K562 (cell line): Measurements from ENCODE around the gene MT4. TPM values are rescaled to one million over a fixed set of nuclear protein-coding genes. Genes with fewer than 3 reads are reported as not detected.
A peak's percentile ranks its signal among the peaks of the same experiment; 100 is the strongest.

Experiments
- CBX3 ChIP-seq, 2 experiments: IDR thresholded peaks; 1 replicate in 1 of 2; 2 replicates in 1 of 2; pipeline ENCODE4 v1.6.1; 2012; ENCODE audit warnings: inconsistent platforms in 2 of 2, low read length in 2 of 2, borderline replicate concordance in 1 of 2, control low read depth in 1 of 2
- E2F3 ChIP-seq: fragments of 250-450 bp; sonication (Bioruptor Pico); IDR thresholded peaks from 2 replicates; pipeline ENCODE4 v1.4.0; 2020; ENCODE audit warnings: mild to moderate bottlenecking
- IFI16 ChIP-seq: fragments of 250-450 bp; sonication (Bioruptor Pico); IDR thresholded peaks from 2 replicates; pipeline ENCODE4 v2.1.2; 2022; ENCODE audit warnings: mild to moderate bottlenecking, inconsistent platforms
- KDM1A ChIP-seq, 2 experiments: fragments of 450-650 bp; IDR thresholded peaks; 2 replicates each; pipeline ENCODE4 v1.6.1; 2016; ENCODE audit warnings: mild to moderate bottlenecking in 2 of 2
- KDM5B ChIP-seq: fragments of 200-600 bp; sonication (generic); IDR thresholded peaks from 2 replicates; pipeline ENCODE4 v1.6.1; 2012; ENCODE audit warnings: low read depth, mild to moderate bottlenecking, moderate library complexity, low read length, control low read depth, inconsistent platforms; ENCODE audit not compliant: insufficient replicate concordance
- MAZ ChIP-seq, 2 experiments: fragments of 450-650 bp in 1 of 2; sonication (generic) in 1 of 2; formaldehyde crosslinking; IDR thresholded peaks in 1 of 2; conservative IDR thresholded peaks in 1 of 2; 2 replicates each; pipeline versions ENCODE4 v1.4.0 to v1.5.0; 2020; ENCODE audit warnings: mild to moderate bottlenecking in 1 of 2, missing genetic modification reagents in 1 of 2
- MTA1 ChIP-seq: fragments of 450-650 bp; IDR thresholded peaks from 2 replicates; pipeline ENCODE4 v1.6.1; 2017; ENCODE audit warnings: borderline replicate concordance
- NCOA2 ChIP-seq, 2 experiments: fragments of 450-650 bp; IDR thresholded peaks; 2 replicates each; pipeline ENCODE4 v1.6.1; 2018; ENCODE audit warnings: mild to moderate bottlenecking in 2 of 2, moderate library complexity in 1 of 2; ENCODE audit not compliant: partially characterized antibody in 2 of 2
- PHTF2 ChIP-seq: fragments of 250-450 bp; sonication (Bioruptor Pico); IDR thresholded peaks from 2 replicates; pipeline ENCODE4 v1.5.0; 2021; ENCODE audit warnings: mild to moderate bottlenecking
- RBFOX2 ChIP-seq: fragments of 200-400 bp; formaldehyde crosslinking; IDR thresholded peaks from 2 replicates; pipeline ENCODE4 v1.6.1; 2017; ENCODE audit warnings: low read depth, mild to moderate bottlenecking, low read length, moderate library complexity
- SMAD2 ChIP-seq: fragments of 150-350 bp; IDR thresholded peaks from 2 replicates; pipeline ENCODE4 v1.6.1; 2014; ENCODE audit warnings: low read depth, mild to moderate bottlenecking, low read length
- SMARCE1 ChIP-seq: fragments of 450-650 bp; IDR thresholded peaks from 2 replicates; pipeline ENCODE4 v1.7.1; 2016; ENCODE audit warnings: mild to moderate bottlenecking
- ZFP30 ChIP-seq: fragments of 250-450 bp; sonication (Bioruptor Pico); IDR thresholded peaks from 2 replicates; pipeline ENCODE4 v1.8.0; 2022; ENCODE audit warnings: moderate library complexity, mild to moderate bottlenecking, inconsistent platforms, borderline replicate concordance
- ZFP36 ChIP-seq: fragments of 150-350 bp; IDR thresholded peaks from 2 replicates; pipeline ENCODE4 v1.6.1; 2018; ENCODE audit warnings: low read length, low read depth; ENCODE audit not compliant: partially characterized antibody
- ZKSCAN8 ChIP-seq: fragments of 200-800 bp; sonication (Bioruptor generic); IDR thresholded peaks from 2 replicates; pipeline ENCODE4 v1.6.1; 2016; ENCODE audit warnings: missing genetic modification characterization, missing compliant biosample characterization
- ZNF23 ChIP-seq: fragments of 250-450 bp; sonication (Bioruptor Pico); IDR thresholded peaks from 2 replicates; pipeline ENCODE4 v1.4.0; 2020; ENCODE audit warnings: mild to moderate bottlenecking
- ZNF41 ChIP-seq: fragments of 250-450 bp; sonication (Bioruptor Pico); conservative IDR thresholded peaks from 2 replicates; pipeline ENCODE4 v1.4.0; 2020; ENCODE audit warnings: mild to moderate bottlenecking
- polyA plus RNA-seq, 8 experiments: library from polyadenylated mRNA; depleted of rRNA in 4 of 8; stranded (reverse) in 5 of 8; unstranded in 3 of 8; fragments of >200 nt; fragmentation: Nextera tagmentation in 2 of 8; fragmentation: Illumina TruSeq in 1 of 8; extraction: Ambion mirVana in 2 of 8; extraction: Trizol in 1 of 8; gene quantifications; 2 replicates each; pipeline versions ENCODE4 v1.2.1 to v1.2.3, GENCODE V29; 2011 to 2014; ENCODE audit warnings: inconsistent platforms in 1 of 8, missing spikeins in 1 of 8
- total RNA-seq, 7 experiments: library from RNA; depleted of rRNA in 6 of 7; stranded (reverse); fragments of >200 nt in 6 of 7; fragmentation: Illumina TruSeq in 2 of 7; extraction: Trizol in 2 of 7; gene quantifications; 2 replicates each; pipeline versions ENCODE4 v1.2.1 to v1.2.3, GENCODE V29; 2011 to 2021; ENCODE audit warnings: low replicate concordance in 1 of 7
- TF ChIP-seq, protein P1 (sequence below): IDR thresholded peaks from 2 replicates; pipeline ENCODE4 v1.6.1; 2011; ENCODE audit not compliant: insufficient read length; ENCODE audit errors: extremely low read depth
- TF ChIP-seq, protein P2 (sequence below): fragments of 200-400 bp; formaldehyde crosslinking; IDR thresholded peaks from 2 replicates; pipeline ENCODE4 v1.6.1; 2017; ENCODE audit warnings: mild to moderate bottlenecking, low read depth, low read length, moderate library complexity
- TF ChIP-seq, protein P3 (sequence below): IDR thresholded peaks from 2 replicates; pipeline ENCODE4 v1.6.1; 2016; ENCODE audit warnings: missing genetic modification characterization, missing compliant biosample characterization

Gene MT4
- total and polyA plus RNA-seq, 9 of the 15 experiments (the other 6 are each of a cell fraction or from before 2014, with no cell fraction given), result not detected

DNA sequence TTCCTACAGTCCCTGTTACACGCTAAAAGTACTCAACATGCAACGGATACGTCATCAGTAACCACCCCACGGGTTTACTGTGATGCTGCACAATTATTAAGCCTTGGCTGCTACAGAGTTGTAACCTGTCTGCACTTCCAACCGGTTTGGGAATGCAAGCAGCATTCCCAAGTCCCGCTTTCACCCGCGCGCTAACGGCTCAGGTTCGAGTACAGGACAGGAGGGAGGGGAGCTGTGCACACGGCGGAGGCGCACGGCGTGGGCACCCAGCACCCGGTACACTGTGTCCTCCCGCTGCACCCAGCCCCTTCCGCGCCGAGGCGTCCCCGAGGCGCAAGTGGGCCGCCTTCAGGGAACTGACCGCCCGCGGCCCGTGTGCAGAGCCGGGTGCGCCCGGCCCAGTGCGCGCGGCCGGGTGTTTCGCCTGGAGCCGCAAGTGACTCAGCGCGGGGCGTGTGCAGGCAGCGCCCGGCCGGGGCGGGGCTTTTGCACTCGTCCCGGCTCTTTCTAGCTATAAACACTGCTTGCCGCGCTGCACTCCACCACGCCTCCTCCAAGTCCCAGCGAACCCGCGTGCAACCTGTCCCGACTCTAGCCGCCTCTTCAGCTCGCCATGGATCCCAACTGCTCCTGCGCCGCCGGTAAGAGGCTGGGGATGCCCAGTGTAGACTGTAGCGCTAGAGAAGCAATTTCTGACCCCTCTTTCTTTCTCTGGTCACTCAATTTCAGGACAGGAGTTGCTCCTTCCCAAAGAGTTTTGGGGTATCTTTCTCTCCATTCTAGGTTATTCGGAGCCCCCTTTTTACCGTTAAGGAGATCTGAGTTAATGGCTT is 43.4 kb downstream of the MT4 start, which contains the start of gene MT2A (continued):
- TF ChIP-seq ZNF23 (CRISPR knock-in tag) (no peak), IFI16 (CRISPR knock-in tag) (no peak), ZKSCAN8 (CRISPR knock-in tag) (no peak), SMAD2 (no peak), SMARCE1 (no peak; the same call in 1 of the 2 replicates), NCOA2 (IDR thresholded peaks at IDR 0.05; ENCODE audit: partially characterized antibody in 2 of 2) (no peak), E2F3 (CRISPR knock-in tag) (peak; percentile 78), KDM1A (IDR thresholded peaks at IDR 0.05) (peak in 1 of 2 experiments; percentile 94; a peak in 2 of 4 replicates), KDM5B (peak; percentile 69), ZFP30 (no peak), CBX3 (IDR thresholded peaks at IDR 0.05; ENCODE audit: borderline replicate concordance in 1 of 2, low read length in 2 of 2) (no peak), RBFOX2 (peak; percentile 84), PHTF2 (CRISPR knock-in tag) (no peak), ZFP36 (peak; percentile 66), MTA1 (no peak), MAZ (CRISPR knock-in tag; conservative IDR thresholded peaks at IDR 0.05 in 1 of 2, IDR thresholded peaks at IDR 0.05 in 1 of 2) (peak; percentile 83 to 86), ZNF41 (CRISPR knock-in tag) (no peak)
- TF ChIP-seq, protein P1, sequence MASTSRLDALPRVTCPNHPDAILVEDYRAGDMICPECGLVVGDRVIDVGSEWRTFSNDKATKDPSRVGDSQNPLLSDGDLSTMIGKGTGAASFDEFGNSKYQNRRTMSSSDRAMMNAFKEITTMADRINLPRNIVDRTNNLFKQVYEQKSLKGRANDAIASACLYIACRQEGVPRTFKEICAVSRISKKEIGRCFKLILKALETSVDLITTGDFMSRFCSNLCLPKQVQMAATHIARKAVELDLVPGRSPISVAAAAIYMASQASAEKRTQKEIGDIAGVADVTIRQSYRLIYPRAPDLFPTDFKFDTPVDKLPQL, result no peak
- TF ChIP-seq, protein P2, sequence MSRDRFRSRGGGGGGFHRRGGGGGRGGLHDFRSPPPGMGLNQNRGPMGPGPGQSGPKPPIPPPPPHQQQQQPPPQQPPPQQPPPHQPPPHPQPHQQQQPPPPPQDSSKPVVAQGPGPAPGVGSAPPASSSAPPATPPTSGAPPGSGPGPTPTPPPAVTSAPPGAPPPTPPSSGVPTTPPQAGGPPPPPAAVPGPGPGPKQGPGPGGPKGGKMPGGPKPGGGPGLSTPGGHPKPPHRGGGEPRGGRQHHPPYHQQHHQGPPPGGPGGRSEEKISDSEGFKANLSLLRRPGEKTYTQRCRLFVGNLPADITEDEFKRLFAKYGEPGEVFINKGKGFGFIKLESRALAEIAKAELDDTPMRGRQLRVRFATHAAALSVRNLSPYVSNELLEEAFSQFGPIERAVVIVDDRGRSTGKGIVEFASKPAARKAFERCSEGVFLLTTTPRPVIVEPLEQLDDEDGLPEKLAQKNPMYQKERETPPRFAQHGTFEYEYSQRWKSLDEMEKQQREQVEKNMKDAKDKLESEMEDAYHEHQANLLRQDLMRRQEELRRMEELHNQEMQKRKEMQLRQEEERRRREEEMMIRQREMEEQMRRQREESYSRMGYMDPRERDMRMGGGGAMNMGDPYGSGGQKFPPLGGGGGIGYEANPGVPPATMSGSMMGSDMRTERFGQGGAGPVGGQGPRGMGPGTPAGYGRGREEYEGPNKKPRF, result no peak
- TF ChIP-seq, protein P3, sequence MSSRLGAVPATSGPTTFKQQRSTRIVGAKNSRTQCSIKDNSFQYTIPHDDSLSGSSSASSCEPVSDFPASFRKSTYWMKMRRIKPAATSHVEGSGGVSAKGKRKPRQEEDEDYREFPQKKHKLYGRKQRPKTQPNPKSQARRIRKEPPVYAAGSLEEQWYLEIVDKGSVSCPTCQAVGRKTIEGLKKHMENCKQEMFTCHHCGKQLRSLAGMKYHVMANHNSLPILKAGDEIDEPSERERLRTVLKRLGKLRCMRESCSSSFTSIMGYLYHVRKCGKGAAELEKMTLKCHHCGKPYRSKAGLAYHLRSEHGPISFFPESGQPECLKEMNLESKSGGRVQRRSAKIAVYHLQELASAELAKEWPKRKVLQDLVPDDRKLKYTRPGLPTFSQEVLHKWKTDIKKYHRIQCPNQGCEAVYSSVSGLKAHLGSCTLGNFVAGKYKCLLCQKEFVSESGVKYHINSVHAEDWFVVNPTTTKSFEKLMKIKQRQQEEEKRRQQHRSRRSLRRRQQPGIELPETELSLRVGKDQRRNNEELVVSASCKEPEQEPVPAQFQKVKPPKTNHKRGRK, result no peak
